Gastroesophageal sphincter (tissue), 4 donors: Measurements from ENCODE around the gene EIF2B5. TPM values are rescaled to one million over a fixed set of nuclear protein-coding genes. Genes with fewer than 3 reads are reported as not detected.
"Not testable (repeated sequence)": the region's sequence is repeated elsewhere in the genome, so short reads cannot be mapped to it uniquely, and the experiment has no call there.

ENCODE experiments used
- ATAC-seq: fragments of 150-250 bp; one replicate; pipeline ENCODE4 v1.9.1; 2016; ENCODE audit warnings: mild to moderate bottlenecking, moderate library complexity
- H3K27ac ChIP-seq, 4 donors: fragments of 200-600 bp; sonication (generic) in 3 of 4; 1 replicate in 3 of 4; 2 replicates in 1 of 4; pipeline ENCODE4 v1.5.1; 2016 to 2019
- H3K27me3 ChIP-seq: fragments of 200-600 bp; sonication (generic); one replicate; pipeline ENCODE4 v1.5.1; 2019
- H3K36me3 ChIP-seq, 2 donors: fragments of 200-600 bp; sonication (generic); one replicate each; pipeline ENCODE4 v1.5.1; 2019; ENCODE audit warnings: control low read depth in 1 of 2
- H3K4me1 ChIP-seq, 3 donors: fragments of 200-600 bp; sonication (generic); 1 replicate in 2 of 3; 2 replicates in 1 of 3; pipeline ENCODE4 v1.5.1; 2016 to 2019; ENCODE audit warnings: control low read depth in 2 of 3
- H3K4me3 ChIP-seq, 2 donors: fragments of 200-600 bp; sonication (generic); one replicate each; pipeline ENCODE4 v1.5.1; 2019; ENCODE audit warnings: mild to moderate bottlenecking in 1 of 2, moderate library complexity in 1 of 2
- H3K9me3 ChIP-seq, 3 donors: fragments of 200-600 bp; sonication (generic); one replicate each; pipeline ENCODE4 v1.5.1; 2017 to 2019; ENCODE audit warnings: control low read depth in 2 of 3
- CTCF ChIP-seq, 4 experiments: fragments of 200-600 bp in 2 of 4; fragments of 450-650 bp in 2 of 4; sonication (generic) in 1 of 4; IDR thresholded peaks; one replicate each; pipeline ENCODE4 v1.5.1; 2017 to 2019; ENCODE audit warnings: antibody characterized with exemption in 4 of 4, mild to moderate bottlenecking in 2 of 4, moderate library complexity in 2 of 4
- EP300 ChIP-seq: sonication (generic); formaldehyde crosslinking; IDR thresholded peaks from one replicate; pipeline ENCODE4 v1.6.1; 2017; ENCODE audit warnings: antibody characterized with exemption, mild to moderate bottlenecking
- POLR2A ChIP-seq, 2 donors: fragments of 450-650 bp; IDR thresholded peaks; one replicate each; pipeline ENCODE4 v1.6.1; 2017; ENCODE audit warnings: antibody characterized with exemption in 2 of 2, mild to moderate bottlenecking in 2 of 2, moderate library complexity in 1 of 2
- POLR2AphosphoS5 ChIP-seq: sonication (generic); formaldehyde crosslinking; IDR thresholded peaks from one replicate; pipeline ENCODE4 v1.6.1; 2017; ENCODE audit warnings: antibody characterized with exemption
- WGBS, 2 donors: methylation state at CpG; one replicate each; pipeline ENCODE4 v1.1.5; 2018; ENCODE audit warnings: low coverage in 1 of 2; 5-methylcytosine and 5-hydroxymethylcytosine counted together
- total RNA-seq, 4 donors: library from RNA; depleted of rRNA; stranded (reverse); fragments of >200 nt; gene quantifications; one replicate each; pipeline ENCODE4 v1.1.0, GENCODE V29; 2016

Gene EIF2B5
- total RNA-seq, 4 donors from 2014 or later, result 36.2 to 49.2 (median 44.3) TPM

GRCh38 chr3:184097556-184097955 is 37.6 kb upstream of the EIF2B5 start:
- ATAC-seq, result no peak
- Histone ChIP-seq H3K27ac (no peak overlapping the region), H3K4me1 (no peaks in the 10 kb centered on the region), H3K4me3 (no peak overlapping the region), H3K27me3 (peaks cover 6% of the 10 kb centered on the region), H3K36me3 (no peaks in the 10 kb centered on the region), H3K9me3 (peaks cover 0 to 6% (median 0%) of the 10 kb centered on the region in 3 donors)
- 89% methylated on average over 6 of the region's 6 CpGs for WGBS, 2 donors
- TF ChIP-seq EP300 (no peak), POLR2A (IDR thresholded peaks at IDR 0.05) (no peak), CTCF (IDR thresholded peaks at IDR 0.05) (no peak), POLR2AphosphoS5 (no peak)

- Histone ChIP-seq H3K27me3 (peaks cover 6% of the 10 kb centered on the region), H3K9me3 (no peaks in the 10 kb centered on the region), H3K4me1 (no peaks in the 10 kb centered on the region), H3K36me3 (no peaks in the 10 kb centered on the region), H3K4me3 (no peak overlapping the region), H3K27ac (no peak overlapping the region)
- no peak for ATAC-seq
- no peak for TF ChIP-seq POLR2AphosphoS5
- no peak for TF ChIP-seq EP300
- no peak for TF ChIP-seq CTCF (IDR thresholded peaks at IDR 0.05)
- no peak for TF ChIP-seq POLR2A (IDR thresholded peaks at IDR 0.05)
- 54 to 60% methylated on average over 13 to 22 of the region's 24 CpGs for WGBS, 2 donors
These were observed 35.1 kb upstream of the EIF2B5 start for GRCh38 chr3:184099806-184100686.

- peaks cover 5% of the 10 kb centered on the region for H3K27me3 ChIP-seq
These were observed 24.8 kb upstream of the EIF2B5 start for GRCh38 chr3:184110316-184110725.

GRCh38 chr3:184116017-184116416 is 19.1 kb upstream of the EIF2B5 start:
- H3K9me3 ChIP-seq, result no peaks in the 10 kb centered on the region
- WGBS, 2 donors, result 52 to 76% methylated on average over 2 to 4 of the region's 4 CpGs
- H3K4me1 ChIP-seq, result no peaks in the 10 kb centered on the region
- no peak for ATAC-seq
- H3K27ac ChIP-seq, result no peak overlapping the region
- peaks cover 5% of the 10 kb centered on the region for H3K27me3 ChIP-seq
- H3K4me3 ChIP-seq, result no peak overlapping the region
- no peaks in the 10 kb centered on the region for H3K36me3 ChIP-seq
- no peak for TF ChIP-seq EP300

More at GRCh38 chr3:184110316-184110725, 24.8 kb upstream of the EIF2B5 start:
- H3K9me3 ChIP-seq, result no peaks in the 10 kb centered on the region
- 43 to 66% methylated on average over 3 to 5 of the region's 7 CpGs for WGBS, 2 donors
- TF ChIP-seq EP300 (no peak), POLR2AphosphoS5 (no peak), POLR2A (IDR thresholded peaks at IDR 0.05) (no peak), CTCF (IDR thresholded peaks at IDR 0.05) (no peak)
- no peak overlapping the region for H3K4me3 ChIP-seq
- H3K27ac ChIP-seq, result no peak overlapping the region
- ATAC-seq, result no peak
- H3K4me1 ChIP-seq, result no peaks in the 10 kb centered on the region
- no peaks in the 10 kb centered on the region for H3K36me3 ChIP-seq

GRCh38 chr3:184117636-184118035 is 17.5 kb upstream of the EIF2B5 start:
- 85 to 100% methylated on average over 1 to 4 of the region's 6 CpGs for WGBS, 2 donors
- ATAC-seq, result no peak

GRCh38 chr3:184121031-184121430 is 14.1 kb upstream of the EIF2B5 start:
- H3K4me1 ChIP-seq, H3K36me3 ChIP-seq, H3K27ac ChIP-seq, H3K4me3 ChIP-seq, ATAC-seq, H3K27me3 ChIP-seq, H3K9me3 ChIP-seq: not testable (repeated sequence)
- WGBS, 2 donors, result 84 to 92% methylated on average over 6 to 8 of the region's 8 CpGs

More at GRCh38 chr3:184117636-184118035, 17.5 kb upstream of the EIF2B5 start:
- TF ChIP-seq POLR2A (IDR thresholded peaks at IDR 0.05) (no peak), CTCF (IDR thresholded peaks at IDR 0.05) (no peak), POLR2AphosphoS5 (no peak), EP300 (no peak)
- Histone ChIP-seq H3K36me3 (no peaks in the 10 kb centered on the region), H3K4me1 (no peaks in the 10 kb centered on the region), H3K4me3 (no peak overlapping the region), H3K27me3 (no peaks in the 10 kb centered on the region), H3K9me3 (no peaks in the 10 kb centered on the region), H3K27ac (no peak overlapping the region)
